OCI-LY7 (cell line): ENCODE results near the gene SLC6A7. TPM values are rescaled to one million over a fixed set of nuclear protein-coding genes. Genes with fewer than 3 reads are reported as not detected.

Experiments used
- BruUV-seq: library from RNA; stranded (reverse); fragments of 400-500 nt; replicated peaks from 2 replicates; lab custom pipeline; 2021; lab: Mats Ljungman, UMichigan
- CTCF ChIA-PET: fragments of 300-600 bp; sonication (Branson Sonifier 250); formaldehyde crosslinking; loops from one replicate; lab custom pipeline; 2022; ENCODE audit warnings: antibody characterized with exemption; ENCODE audit not compliant: unreplicated experiment; lab: Charles Lee
- POLR2A ChIA-PET: fragments of 300-600 bp; sonication (Branson Sonifier 250); formaldehyde crosslinking; loops from one replicate; lab custom pipeline; 2022; ENCODE audit warnings: antibody characterized with exemption; lab: Charles Lee
- DNase-seq: peaks from one replicate; pipeline ENCODE4 v3.0.0-alpha.2; 2015; ENCODE audit warnings: low spot score
- H2AFZ ChIP-seq: fragments of 200-600 bp; sonication (generic), shearing (Covaris generic); 2 replicates; pipeline ENCODE4 v1.6.1; 2014; ENCODE audit warnings: mild to moderate bottlenecking, antibody characterized with exemption, low read length, moderate library complexity
- H3K27ac ChIP-seq: fragments of 200-600 bp; sonication (generic); 2 replicates; pipeline ENCODE4 v1.5.1; 2014; ENCODE audit warnings: mixed run types, low read depth, mild to moderate bottlenecking, moderate library complexity, low read length, inconsistent platforms; ENCODE audit not compliant: poor library complexity, severe bottlenecking
- H3K36me3 ChIP-seq: fragments of 200-600 bp; sonication (generic); 2 replicates; pipeline ENCODE4 v1.6.1; 2014; ENCODE audit warnings: mild to moderate bottlenecking, antibody characterized with exemption, low read length, moderate library complexity, mixed read lengths; ENCODE audit not compliant: insufficient read depth
- H3K4me1 ChIP-seq: fragments of 200-600 bp; sonication (generic); 2 replicates; pipeline ENCODE4 v1.5.1; 2014; ENCODE audit warnings: mild to moderate bottlenecking, low read length; ENCODE audit not compliant: insufficient read depth, poor library complexity, severe bottlenecking
- H3K4me2 ChIP-seq: fragments of 200-600 bp; sonication (generic); 2 replicates; pipeline ENCODE4 v1.6.1; 2014; ENCODE audit warnings: mild to moderate bottlenecking, low read length
- H3K4me3 ChIP-seq: fragments of 200-600 bp; sonication (generic); 2 replicates; pipeline ENCODE4 v1.5.1; 2014; ENCODE audit warnings: mild to moderate bottlenecking, low read depth, low read length; ENCODE audit not compliant: poor library complexity, severe bottlenecking
- H3K79me2 ChIP-seq: fragments of 200-600 bp; sonication (generic); 2 replicates; pipeline ENCODE4 v1.6.1; 2016; ENCODE audit warnings: low read depth, mild to moderate bottlenecking, low read length, moderate library complexity, mixed read lengths; ENCODE audit not compliant: insufficient read depth
- H3K9me2 ChIP-seq: fragments of 200-600 bp; sonication (generic); 2 replicates; pipeline ENCODE4 v1.6.1; 2016; ENCODE audit warnings: mild to moderate bottlenecking, low read length, mixed read lengths; ENCODE audit not compliant: insufficient read depth
- H3K9me3 ChIP-seq: fragments of 200-600 bp; sonication (generic); 2 replicates; pipeline ENCODE4 v1.6.1; 2014; ENCODE audit warnings: mild to moderate bottlenecking, mixed run types, low read length, mixed read lengths
- H4K20me1 ChIP-seq: fragments of 200-600 bp; sonication (generic); 2 replicates; pipeline ENCODE4 v1.6.1; 2014; ENCODE audit warnings: mild to moderate bottlenecking, antibody characterized with exemption, low read length, moderate library complexity, mixed read lengths; ENCODE audit not compliant: insufficient read depth
- EZH2phosphoT487 ChIP-seq: fragments of 200-600 bp; sonication (generic); IDR thresholded peaks from 2 replicates; pipeline ENCODE4 v1.6.1; 2018; ENCODE audit warnings: low read depth, borderline replicate concordance, mild to moderate bottlenecking, mixed run types, antibody characterized with exemption, low read length, moderate library complexity, mixed read lengths
- intact Hi-C: fragments of 100-400 bp; cut with micrococcal nuclease; formaldehyde crosslinking; loops from one replicate; pipeline ENCODE4 v1.10.0; 2022; ENCODE audit not compliant: unreplicated experiment
- total RNA-seq, 2 experiments: library from RNA; depleted of rRNA in 1 of 2; stranded (reverse); fragments of >200 nt in 1 of 2; shearing (Covaris generic) in 1 of 2; gene quantifications; 2 replicates each; pipeline ENCODE4 v1.2.3, GENCODE V29; 2014 to 2022
- TF ChIP-seq, protein P1 (sequence below): fragments of 200-600 bp; sonication (generic); conservative IDR thresholded peaks from 2 replicates; pipeline ENCODE4 v1.5.1; 2014; ENCODE audit warnings: mild to moderate bottlenecking, antibody characterized with exemption, low read length, moderate library complexity, mixed read lengths

The SLC6A7 gene
- total RNA-seq, 2 experiments from 2014 or later = not detected

DNA sequence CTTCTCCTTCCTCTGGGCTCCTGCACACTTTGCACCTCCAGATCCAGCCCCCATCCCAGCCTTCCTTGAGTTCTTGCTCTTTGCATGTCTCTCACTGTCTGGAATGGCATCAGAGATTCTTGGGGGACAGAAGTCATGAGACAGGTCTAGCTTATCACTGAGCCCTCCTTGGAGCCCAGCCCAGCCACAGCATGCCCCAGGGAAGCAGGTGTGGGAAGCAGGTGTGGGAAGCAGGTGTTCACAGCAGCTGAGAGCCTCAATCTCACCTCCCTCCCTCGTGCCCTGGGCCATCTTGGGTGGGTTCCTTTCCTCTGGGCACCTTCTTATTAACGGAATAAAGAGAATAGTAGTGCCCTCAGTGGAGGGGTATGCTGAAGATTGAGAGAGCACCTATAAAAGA, 27.2 kb downstream of the SLC6A7 start:
- no peaks in the 10 kb centered on the region for H3K9me2 ChIP-seq
- H3K4me2 ChIP-seq = no peak overlapping the region
- DNase-seq = no peak
- TF ChIP-seq, protein P1, sequence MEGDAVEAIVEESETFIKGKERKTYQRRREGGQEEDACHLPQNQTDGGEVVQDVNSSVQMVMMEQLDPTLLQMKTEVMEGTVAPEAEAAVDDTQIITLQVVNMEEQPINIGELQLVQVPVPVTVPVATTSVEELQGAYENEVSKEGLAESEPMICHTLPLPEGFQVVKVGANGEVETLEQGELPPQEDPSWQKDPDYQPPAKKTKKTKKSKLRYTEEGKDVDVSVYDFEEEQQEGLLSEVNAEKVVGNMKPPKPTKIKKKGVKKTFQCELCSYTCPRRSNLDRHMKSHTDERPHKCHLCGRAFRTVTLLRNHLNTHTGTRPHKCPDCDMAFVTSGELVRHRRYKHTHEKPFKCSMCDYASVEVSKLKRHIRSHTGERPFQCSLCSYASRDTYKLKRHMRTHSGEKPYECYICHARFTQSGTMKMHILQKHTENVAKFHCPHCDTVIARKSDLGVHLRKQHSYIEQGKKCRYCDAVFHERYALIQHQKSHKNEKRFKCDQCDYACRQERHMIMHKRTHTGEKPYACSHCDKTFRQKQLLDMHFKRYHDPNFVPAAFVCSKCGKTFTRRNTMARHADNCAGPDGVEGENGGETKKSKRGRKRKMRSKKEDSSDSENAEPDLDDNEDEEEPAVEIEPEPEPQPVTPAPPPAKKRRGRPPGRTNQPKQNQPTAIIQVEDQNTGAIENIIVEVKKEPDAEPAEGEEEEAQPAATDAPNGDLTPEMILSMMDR = no peak
- no peak for TF ChIP-seq EZH2phosphoT487
- H3K4me1 ChIP-seq = no peaks in the 10 kb centered on the region
- no peak overlapping the region for H3K27ac ChIP-seq
- no peaks in the 10 kb centered on the region for H3K79me2 ChIP-seq
- no peak overlapping the region for H3K4me3 ChIP-seq
- ChIA-PET CTCF (no interaction called here), POLR2A (interaction anchor here (0.9 kb wide), 1 partner anchor 26 kb away, joined by 3 read pairs; no protein-coding TSS in a partner anchor)
- no peaks in the 10 kb centered on the region for H3K9me3 ChIP-seq
- H4K20me1 ChIP-seq = no peaks in the 10 kb centered on the region
- H3K36me3 ChIP-seq = no peaks in the 10 kb centered on the region
- no TSS peak for BruUV-seq
- no peak overlapping the region for H2AFZ ChIP-seq
- intact Hi-C loops = no loop called here

DNA sequence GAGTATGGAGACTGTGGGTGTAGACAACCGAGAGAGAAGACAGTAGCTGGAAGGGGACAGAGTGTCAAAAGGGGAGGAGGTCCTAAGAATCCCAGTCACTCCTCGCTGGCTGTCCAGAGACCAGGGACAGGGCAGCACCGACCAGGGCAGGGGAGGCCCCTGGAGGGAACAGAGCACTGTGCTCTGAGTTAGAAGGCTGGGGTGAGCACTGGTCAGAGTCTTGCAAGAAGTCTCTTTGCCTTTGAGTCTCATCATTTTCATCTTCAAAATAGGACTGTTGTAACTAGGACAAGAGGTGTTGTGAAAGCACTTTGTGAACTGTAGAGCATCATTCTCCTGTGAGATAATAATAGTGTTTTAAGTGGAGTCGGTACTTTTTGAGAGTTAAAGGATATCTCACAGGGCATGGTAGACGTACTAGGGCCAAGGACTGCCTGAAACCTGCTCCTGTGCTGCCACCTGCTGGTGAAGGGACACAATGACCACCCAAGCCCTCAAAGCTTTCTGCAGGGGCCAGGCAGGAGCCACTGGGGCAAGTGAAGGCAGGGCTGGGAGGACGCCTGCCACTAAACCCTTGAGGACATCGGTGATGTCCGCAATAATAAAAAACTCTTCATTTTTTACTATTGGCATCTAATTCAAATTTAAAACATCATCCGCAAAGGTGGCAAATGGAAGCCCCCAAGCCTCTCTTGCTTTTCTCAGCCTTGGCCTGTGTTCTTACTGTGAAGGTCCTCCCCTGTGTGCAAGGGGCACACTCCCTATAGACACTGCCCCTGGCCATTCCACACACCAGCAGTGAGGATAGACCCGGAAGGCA, 28.2 kb downstream of the SLC6A7 start:
- TF ChIP-seq, protein P1 = peak; percentile 93
- TF ChIP-seq EZH2phosphoT487 = no peak
- H3K4me2 ChIP-seq = no peak overlapping the region
- POLR2A ChIA-PET = no interaction called here
- H3K4me3 ChIP-seq = no peak overlapping the region
- H4K20me1 ChIP-seq = no peaks in the 10 kb centered on the region
- CTCF ChIA-PET = interaction anchor here (1.0 kb wide), 2 partner anchors 10 to 36 kb away, joined by 3 read pairs; no protein-coding TSS in a partner anchor
- H3K27ac ChIP-seq = no peak overlapping the region
- no peaks in the 10 kb centered on the region for H3K79me2 ChIP-seq
- no peaks in the 10 kb centered on the region for H3K9me3 ChIP-seq
- DNase-seq = peak; percentile 82
- BruUV-seq = no TSS peak
- no peaks in the 10 kb centered on the region for H3K36me3 ChIP-seq
- no peaks in the 10 kb centered on the region for H3K4me1 ChIP-seq
- no peak overlapping the region for H2AFZ ChIP-seq
- no peaks in the 10 kb centered on the region for H3K9me2 ChIP-seq
- intact Hi-C loops = loop anchor here (1.0 kb wide), 2 partner anchors 57 to 88 kb away; no protein-coding TSS in a partner anchor

DNA sequence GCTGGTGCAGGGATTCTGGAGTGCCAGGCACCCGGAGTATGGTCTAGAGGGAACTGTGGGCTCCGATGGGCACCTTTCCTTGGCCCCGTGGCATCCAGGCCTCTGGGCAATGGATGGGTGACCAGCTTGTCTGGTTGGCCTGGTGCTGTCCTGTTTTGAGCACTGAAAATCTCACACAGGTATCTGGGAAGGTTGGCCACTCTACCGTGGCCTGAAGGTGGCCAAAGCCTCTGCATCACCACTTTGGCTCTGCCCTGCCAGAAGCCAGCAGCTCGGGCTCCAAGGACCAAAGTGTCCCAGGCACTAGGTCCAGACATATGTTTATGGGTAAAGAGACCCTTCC, 28.8 kb downstream of the SLC6A7 start:
- ChIA-PET CTCF (interaction anchor here (0.5 to 1.0 kb wide), 4 partner anchors 9 to 59 kb away, joined by 3 to 4 read pairs (median 3); no protein-coding TSS in a partner anchor), POLR2A (no interaction called here)
- Histone ChIP-seq H3K9me3 (no peaks in the 10 kb centered on the region), H3K36me3 (no peaks in the 10 kb centered on the region), H3K27ac (no peak overlapping the region), H3K4me2 (no peak overlapping the region), H3K9me2 (no peaks in the 10 kb centered on the region), H3K4me1 (no peaks in the 10 kb centered on the region), H3K79me2 (no peaks in the 10 kb centered on the region), H3K4me3 (no peak overlapping the region), H4K20me1 (no peaks in the 10 kb centered on the region), H2AFZ (no peak overlapping the region)
- BruUV-seq = no TSS peak
- intact Hi-C loops = loop anchor here (1.0 kb wide), 2 partner anchors 57 to 88 kb away; no protein-coding TSS in a partner anchor
- no peak for TF ChIP-seq EZH2phosphoT487
- TF ChIP-seq, protein P1 = no peak
- DNase-seq = no peak
